Lower lobe of right lung (tissue), 2 donors: ENCODE measurements around the gene PIP5K1B. TPM values are rescaled to one million over a fixed set of nuclear protein-coding genes. Genes with fewer than 3 reads are reported as not detected.

ENCODE experiments used
- ATAC-seq, 2 donors: fragments of 200-7000 bp; cut with Tn5 transposase; one replicate each; pipeline ENCODE4 v1.9.1; 2020 to 2022; ENCODE audit warnings: mild to moderate bottlenecking in 2 of 2, moderate library complexity in 2 of 2
- DNase-seq: peaks from one replicate; pipeline ENCODE4 v3.0.0-alpha.2; 2020
- H3K27ac ChIP-seq: fragments of 200-600 bp; one replicate; pipeline ENCODE4 v1.8.0; 2022
- H3K27me3 ChIP-seq: fragments of 200-600 bp; one replicate; pipeline ENCODE4 v1.8.0; 2022; ENCODE audit warnings: low read depth
- H3K36me3 ChIP-seq: fragments of 200-600 bp; one replicate; pipeline ENCODE4 v1.8.0; 2022; ENCODE audit warnings: mild to moderate bottlenecking
- H3K4me1 ChIP-seq: fragments of 200-600 bp; one replicate; pipeline ENCODE4 v1.8.0; 2022
- H3K4me3 ChIP-seq: fragments of 200-600 bp; one replicate; pipeline ENCODE4 v1.8.0; 2022; ENCODE audit warnings: mild to moderate bottlenecking
- H3K9me3 ChIP-seq: fragments of 200-600 bp; one replicate; pipeline ENCODE4 v1.8.0; 2022
- CTCF ChIP-seq: fragments of 200-600 bp; IDR thresholded peaks from one replicate; pipeline ENCODE4 v1.8.0; 2022; ENCODE audit warnings: antibody characterized with exemption, mild to moderate bottlenecking
- intact Hi-C: fragments of 100-400 bp; cut with DNase I; formaldehyde crosslinking; loops from one replicate; pipeline ENCODE4 v1.11.0; 2022
- total RNA-seq: library from RNA; stranded (reverse); fragmentation: NEBNext Ultra II Directional; extraction: Animal tissue kit (Norgen Biotek cat#: 25700); gene quantifications from one replicate; pipeline ENCODE4 v1.2.1, GENCODE V29; 2021
- donor health status: DM: no; HTN: yes; CAD: no; lungs with severe emphysema.

Gene PIP5K1B
- total RNA-seq, 1 donor from 2014 or later, result 35.9 TPM

GRCh38 chr9:69003051-69003450 is 298.0 kb downstream of the PIP5K1B start:
- no peaks in the 10 kb centered on the region for H3K9me3 ChIP-seq
- H3K4me1 ChIP-seq, result peaks cover 13% of the 10 kb centered on the region
- no peak overlapping the region for H3K4me3 ChIP-seq
- DNase-seq (no peak), ATAC-seq (no peak)
- H3K27me3 ChIP-seq, result no peaks in the 10 kb centered on the region
- intact Hi-C loops, result no loop called here
- no peaks in the 10 kb centered on the region for H3K36me3 ChIP-seq
- TF ChIP-seq CTCF, result no peak
- H3K27ac ChIP-seq, result no peak overlapping the region

DNA sequence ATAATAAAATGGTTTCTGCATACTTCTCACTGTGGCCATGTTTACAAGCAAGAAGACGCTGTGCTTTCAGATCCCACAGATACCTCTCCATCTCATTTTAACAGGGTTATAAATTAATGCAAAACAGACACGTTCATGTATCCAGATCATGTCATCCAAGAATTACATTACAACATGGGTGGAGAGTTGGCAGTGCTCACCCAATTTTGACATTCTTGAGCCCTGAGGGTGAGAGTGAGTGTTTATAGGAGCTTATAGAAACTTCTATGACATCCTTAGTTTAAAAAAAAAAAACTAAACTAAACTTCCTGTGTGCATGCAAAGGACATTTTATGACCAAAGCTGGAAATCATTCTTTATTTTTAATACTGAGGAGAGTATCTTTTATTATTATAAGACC is 299.8 kb downstream of the PIP5K1B start:
- no peak for TF ChIP-seq CTCF
- Histone ChIP-seq H3K9me3 (no peaks in the 10 kb centered on the region), H3K36me3 (peaks cover 3% of the 10 kb centered on the region), H3K27ac (no peak overlapping the region), H3K4me1 (no peaks in the 10 kb centered on the region), H3K27me3 (no peaks in the 10 kb centered on the region), H3K4me3 (no peak overlapping the region)
- ATAC-seq (no peak), DNase-seq (no peak)
- intact Hi-C loops, result no loop called here

- Histone ChIP-seq H3K27me3 (no peaks in the 10 kb centered on the region), H3K4me3 (no peak overlapping the region), H3K9me3 (no peaks in the 10 kb centered on the region), H3K27ac (no peak overlapping the region), H3K4me1 (no peaks in the 10 kb centered on the region), H3K36me3 (peaks cover 4% of the 10 kb centered on the region)
- no peak for ATAC-seq
- no peak for DNase-seq
- intact Hi-C loops, result no loop called here
- TF ChIP-seq CTCF, result no peak
Observed at GRCh38 chr9:69009708-69010107, 304.7 kb downstream of the PIP5K1B start.

- no peak for ATAC-seq
- Histone ChIP-seq H3K36me3 (peaks cover 4% of the 10 kb centered on the region), H3K27me3 (no peaks in the 10 kb centered on the region), H3K4me1 (no peaks in the 10 kb centered on the region), H3K27ac (no peak overlapping the region), H3K9me3 (no peaks in the 10 kb centered on the region), H3K4me3 (no peak overlapping the region)
- intact Hi-C loops, result no loop called here
- no peak for DNase-seq
- TF ChIP-seq CTCF, result no peak
Observed at GRCh38 chr9:69012696-69013381, 307.8 kb downstream of the PIP5K1B start.

GRCh38 chr9:69013382-69013727 is 308.3 kb downstream of the PIP5K1B start:
- H3K27ac ChIP-seq, result no peak overlapping the region
- no peak for TF ChIP-seq CTCF
- DNase-seq (no peak), ATAC-seq (no peak)
- peaks cover 4% of the 10 kb centered on the region for H3K36me3 ChIP-seq
- H3K4me3 ChIP-seq, result no peak overlapping the region
- no peaks in the 10 kb centered on the region for H3K4me1 ChIP-seq
- intact Hi-C loops, result no loop called here
- H3K27me3 ChIP-seq, result no peaks in the 10 kb centered on the region
- H3K9me3 ChIP-seq, result no peaks in the 10 kb centered on the region
